Stimulated activated memory B cell treated with anti-CD40 and anti-IgM and Interleukin-4, amounts not matched to agents 10 μg/mL and 1 μg/mL and 100 μg/mL, for 72 hours (primary cell): Measurements from ENCODE around the gene CMTM5.
A peak's percentile ranks its signal among the peaks of the same experiment; 100 is the strongest.
"Not testable (repeated sequence)": the region's sequence is repeated elsewhere in the genome, so short reads cannot be mapped to it uniquely, and the experiment has no call there.

Experiments
- ATAC-seq: fragments of 150-1000 bp; cut with Tn5 transposase; 2 replicates; pipeline ENCODE4 v1.10.0; 2021
- H3K27ac Mint-ChIP-seq: one replicate; pipeline ENCODE4 v1.8.0; 2022; ENCODE audit warnings: mild to moderate bottlenecking, mixed read lengths
- H3K27me3 Mint-ChIP-seq: one replicate; pipeline ENCODE4 v1.8.0; 2022; ENCODE audit warnings: mixed read lengths
- H3K36me3 Mint-ChIP-seq: one replicate; pipeline ENCODE4 v1.8.0; 2022; ENCODE audit warnings: mixed read lengths
- H3K4me1 Mint-ChIP-seq: one replicate; pipeline ENCODE4 v1.8.0; 2022; ENCODE audit warnings: mixed read lengths
- H3K4me3 Mint-ChIP-seq: one replicate; pipeline ENCODE4 v1.8.0; 2022; ENCODE audit warnings: mild to moderate bottlenecking, moderate library complexity, mixed read lengths
- H3K9me3 Mint-ChIP-seq: one replicate; pipeline ENCODE4 v1.8.0; 2022; ENCODE audit warnings: mixed read lengths

Gene CMTM5

DNA sequence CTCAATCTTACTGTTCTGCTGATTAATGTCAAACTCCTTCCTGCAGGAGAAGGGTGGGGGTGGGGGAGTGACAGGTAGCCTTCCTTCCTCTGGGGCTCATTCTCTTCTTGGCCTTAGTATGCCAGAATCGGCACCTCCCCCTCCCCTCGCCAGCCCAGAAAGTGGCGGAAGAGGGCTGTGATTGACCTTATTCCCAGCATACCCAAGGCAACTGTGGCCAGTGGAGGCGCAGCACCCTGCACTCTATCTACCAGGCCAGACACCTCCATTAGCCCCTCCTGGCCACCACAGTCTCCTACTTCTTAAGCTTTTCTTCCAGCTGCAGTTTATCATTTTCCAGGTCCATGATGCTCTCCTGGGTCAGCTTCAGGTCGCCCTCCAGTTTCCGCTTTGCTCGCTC is 15.8 kb downstream of the CMTM5 start:
- no peaks in the 10 kb centered on the region for H3K4me1 Mint-ChIP-seq
- ATAC-seq = no peak
- H3K36me3 Mint-ChIP-seq = no peaks in the 10 kb centered on the region
- no peaks in the 10 kb centered on the region for H3K9me3 Mint-ChIP-seq
- H3K27me3 Mint-ChIP-seq = peaks cover 33% of the 10 kb centered on the region
- no peak overlapping the region for H3K27ac Mint-ChIP-seq
- no peak overlapping the region for H3K4me3 Mint-ChIP-seq

GRCh38 chr14:23396126-23396525 is 19.3 kb downstream of the CMTM5 start:
- no peaks in the 10 kb centered on the region for H3K4me1 Mint-ChIP-seq
- no peak for ATAC-seq
- no peak overlapping the region for H3K27ac Mint-ChIP-seq
- no peaks in the 10 kb centered on the region for H3K9me3 Mint-ChIP-seq
- no peak overlapping the region for H3K4me3 Mint-ChIP-seq
- H3K27me3 Mint-ChIP-seq = peaks cover 19% of the 10 kb centered on the region
- H3K36me3 Mint-ChIP-seq = no peaks in the 10 kb centered on the region

GRCh38 chr14:23396781-23397407 is 20.0 kb downstream of the CMTM5 start:
- Mint-ChIP-seq H3K4me3 (no peak overlapping the region), H3K27ac (no peak overlapping the region), H3K36me3 (no peaks in the 10 kb centered on the region), H3K27me3 (peaks cover 26% of the 10 kb centered on the region), H3K4me1 (no peaks in the 10 kb centered on the region), H3K9me3 (no peaks in the 10 kb centered on the region)
- ATAC-seq = no peak

GRCh38 chr14:23398348-23398747 is 21.5 kb downstream of the CMTM5 start:
- no peak overlapping the region for H3K27ac Mint-ChIP-seq
- H3K4me3 Mint-ChIP-seq = no peak overlapping the region
- no peaks in the 10 kb centered on the region for H3K9me3 Mint-ChIP-seq
- H3K27me3 Mint-ChIP-seq = peaks cover 41% of the 10 kb centered on the region
- ATAC-seq = no peak
- H3K36me3 Mint-ChIP-seq = no peaks in the 10 kb centered on the region
- peaks cover 4% of the 10 kb centered on the region for H3K4me1 Mint-ChIP-seq

GRCh38 chr14:23399136-23399535 is 22.3 kb downstream of the CMTM5 start:
- no peak overlapping the region for H3K27ac Mint-ChIP-seq
- H3K4me3 Mint-ChIP-seq = no peak overlapping the region
- peaks cover 4% of the 10 kb centered on the region for H3K4me1 Mint-ChIP-seq
- no peak for ATAC-seq
- H3K9me3 Mint-ChIP-seq = no peaks in the 10 kb centered on the region
- H3K36me3 Mint-ChIP-seq = no peaks in the 10 kb centered on the region
- H3K27me3 Mint-ChIP-seq = peaks cover 46% of the 10 kb centered on the region

GRCh38 chr14:23399591-23399990 is 22.7 kb downstream of the CMTM5 start:
- Mint-ChIP-seq H3K27me3 (peaks cover 48% of the 10 kb centered on the region), H3K36me3 (no peaks in the 10 kb centered on the region), H3K27ac (no peak overlapping the region), H3K4me1 (peaks cover 4% of the 10 kb centered on the region), H3K4me3 (no peak overlapping the region), H3K9me3 (no peaks in the 10 kb centered on the region)
- no peak for ATAC-seq

DNA sequence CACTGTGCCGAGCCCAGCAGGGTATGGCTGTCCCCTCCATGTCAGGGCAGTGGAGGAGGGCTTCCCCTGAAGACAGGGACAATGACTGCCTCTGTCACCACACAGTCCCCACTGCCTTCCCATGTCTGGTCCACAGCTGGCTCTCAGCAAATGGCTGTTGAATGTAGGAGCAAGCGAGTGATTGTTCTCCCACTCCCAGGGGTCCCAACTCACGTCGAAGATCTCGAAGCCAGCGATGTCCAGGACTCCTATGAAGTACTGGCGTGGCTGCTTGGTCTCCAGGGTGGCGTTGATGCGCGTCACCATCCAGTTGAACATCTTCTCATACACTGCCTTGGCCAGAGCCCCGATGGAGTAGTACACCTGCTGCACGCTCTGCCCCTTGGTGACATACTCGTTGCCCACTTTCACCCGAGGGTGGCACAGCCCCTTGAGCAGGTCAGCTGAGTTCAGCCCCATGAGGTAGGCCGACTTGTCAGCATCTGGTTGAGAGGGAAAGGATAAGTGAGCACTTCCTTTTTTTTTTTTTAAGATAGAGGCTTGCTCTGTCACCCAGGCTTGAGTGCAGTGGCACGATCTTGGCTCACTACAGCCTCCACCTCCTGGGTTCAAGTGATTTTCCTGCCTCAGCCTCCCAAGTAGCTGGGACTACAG is 23.8 kb downstream of the CMTM5 start:
- not testable (repeated sequence) for H3K36me3 Mint-ChIP-seq, H3K27ac Mint-ChIP-seq, H3K9me3 Mint-ChIP-seq, H3K4me3 Mint-ChIP-seq, H3K4me1 Mint-ChIP-seq, ATAC-seq
- peaks cover 58% of the 10 kb centered on the region for H3K27me3 Mint-ChIP-seq

DNA sequence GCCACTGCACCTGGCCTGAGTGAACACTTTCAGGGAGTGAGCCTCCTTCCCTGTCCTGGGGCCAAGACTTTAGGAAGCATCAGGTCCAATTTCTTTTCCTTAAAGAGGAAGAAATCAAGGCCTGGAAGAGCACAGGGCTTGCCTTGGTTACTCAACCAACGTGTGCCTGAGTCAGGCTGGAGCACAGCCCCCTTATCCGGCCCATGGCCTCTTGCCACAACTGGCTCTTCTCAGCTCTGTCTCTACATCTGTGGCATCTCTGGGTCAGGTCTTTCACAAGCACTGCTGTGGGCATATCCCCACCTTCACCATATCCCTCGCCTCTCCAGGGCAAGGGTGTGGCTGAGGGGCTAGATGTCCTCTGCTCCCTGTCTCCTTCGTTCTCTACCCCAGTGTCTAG is 24.4 kb downstream of the CMTM5 start:
- H3K27ac Mint-ChIP-seq = no peak overlapping the region
- no peaks in the 10 kb centered on the region for H3K9me3 Mint-ChIP-seq
- ATAC-seq = no peak
- H3K36me3 Mint-ChIP-seq = no peaks in the 10 kb centered on the region
- H3K4me1 Mint-ChIP-seq = peaks cover 11% of the 10 kb centered on the region
- no peak overlapping the region for H3K4me3 Mint-ChIP-seq
- peaks cover 65% of the 10 kb centered on the region for H3K27me3 Mint-ChIP-seq

DNA sequence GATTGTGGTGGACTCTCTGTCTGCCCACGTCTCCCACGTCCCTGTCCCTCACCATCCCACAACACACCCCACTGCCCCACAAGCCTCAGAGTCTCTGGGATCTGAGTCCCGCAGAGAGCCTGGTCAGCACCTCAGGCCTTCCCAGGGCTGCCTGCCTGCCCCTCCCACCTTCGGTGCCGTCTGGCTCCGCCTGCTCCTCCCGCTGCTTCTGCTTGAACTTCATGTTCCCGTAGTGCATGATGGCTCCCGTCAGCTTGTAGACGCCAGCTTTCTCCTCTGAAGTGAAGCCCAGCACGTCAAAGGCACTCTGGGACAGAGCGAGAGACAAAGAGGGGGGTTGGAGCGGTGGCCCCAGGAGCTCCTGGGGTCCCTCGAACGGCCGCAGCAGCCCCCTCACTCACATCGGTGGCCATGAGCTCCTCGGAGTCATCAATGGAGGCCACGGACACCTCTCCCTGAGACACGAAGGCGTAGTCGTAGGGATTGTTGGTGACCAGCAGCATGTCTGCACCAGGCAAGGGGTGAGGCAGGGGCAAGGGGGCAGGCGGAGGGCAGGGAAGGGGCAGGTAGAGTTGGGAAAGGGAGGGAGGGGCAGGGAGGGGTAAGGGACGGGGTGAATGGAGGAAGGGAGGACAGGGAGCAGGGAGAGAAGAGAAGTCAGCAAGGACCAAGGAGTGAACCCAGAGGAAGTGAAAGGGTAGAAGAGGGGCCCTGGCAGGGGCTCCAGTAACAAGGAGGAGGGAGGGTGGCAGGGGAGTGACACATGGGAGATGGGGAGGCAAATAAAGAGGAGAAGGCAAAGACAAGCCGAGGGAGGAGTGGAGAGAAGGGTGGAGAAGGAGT is 25.7 kb downstream of the CMTM5 start:
- Mint-ChIP-seq H3K27ac (no peak overlapping the region), H3K4me1 (peaks cover 19% of the 10 kb centered on the region), H3K9me3 (no peaks in the 10 kb centered on the region), H3K36me3 (no peaks in the 10 kb centered on the region), H3K4me3 (no peak overlapping the region), H3K27me3 (peaks cover 76% of the 10 kb centered on the region)
- ATAC-seq = no peak

- no peak for ATAC-seq
- Mint-ChIP-seq H3K27me3 (peaks cover 76% of the 10 kb centered on the region), H3K9me3 (no peaks in the 10 kb centered on the region)
Measured at GRCh38 chr14:23403139-23403438, 26.2 kb downstream of the CMTM5 start.

GRCh38 chr14:23403908-23404307 is 27.1 kb downstream of the CMTM5 start:
- Mint-ChIP-seq H3K27me3 (peaks cover 78% of the 10 kb centered on the region), H3K36me3 (no peaks in the 10 kb centered on the region), H3K4me3 (no peak overlapping the region), H3K4me1 (peaks cover 19% of the 10 kb centered on the region), H3K27ac (no peak overlapping the region), H3K9me3 (no peaks in the 10 kb centered on the region)
- no peak for ATAC-seq

More at GRCh38 chr14:23403139-23403438, 26.2 kb downstream of the CMTM5 start:
- H3K36me3 Mint-ChIP-seq = no peaks in the 10 kb centered on the region
- peaks cover 19% of the 10 kb centered on the region for H3K4me1 Mint-ChIP-seq
- no peak overlapping the region for H3K27ac Mint-ChIP-seq
- H3K4me3 Mint-ChIP-seq = no peak overlapping the region

DNA sequence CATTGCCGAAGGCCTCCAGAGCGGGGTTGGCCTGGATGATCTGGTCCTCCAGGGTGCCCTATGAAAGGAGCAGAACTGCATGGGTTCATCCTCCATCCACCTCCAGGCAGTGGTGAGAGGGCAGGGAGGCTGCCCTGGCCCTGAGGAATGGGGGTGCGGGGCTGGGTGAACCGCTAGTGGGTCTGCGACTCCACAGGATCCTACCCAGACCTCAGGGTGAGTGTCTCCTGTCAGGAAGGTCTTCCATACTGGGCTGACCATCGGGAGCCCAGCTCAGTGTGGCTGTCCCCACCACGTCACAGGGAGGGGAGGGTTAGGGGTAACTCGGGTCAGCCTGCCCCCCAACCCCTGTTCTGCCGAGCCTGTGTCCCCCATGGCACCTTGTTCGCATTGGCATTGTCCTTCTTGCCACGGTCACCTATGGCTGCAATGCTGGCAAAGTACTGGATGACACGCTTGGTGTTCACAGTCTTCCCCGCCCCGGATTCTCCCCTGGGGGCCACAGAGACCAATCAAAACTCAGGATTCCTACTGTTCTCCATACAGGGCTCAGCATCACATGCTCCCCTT is 27.6 kb downstream of the CMTM5 start:
- Mint-ChIP-seq H3K36me3 (no peaks in the 10 kb centered on the region), H3K4me1 (peaks cover 19% of the 10 kb centered on the region), H3K4me3 (no peak overlapping the region)

DNA sequence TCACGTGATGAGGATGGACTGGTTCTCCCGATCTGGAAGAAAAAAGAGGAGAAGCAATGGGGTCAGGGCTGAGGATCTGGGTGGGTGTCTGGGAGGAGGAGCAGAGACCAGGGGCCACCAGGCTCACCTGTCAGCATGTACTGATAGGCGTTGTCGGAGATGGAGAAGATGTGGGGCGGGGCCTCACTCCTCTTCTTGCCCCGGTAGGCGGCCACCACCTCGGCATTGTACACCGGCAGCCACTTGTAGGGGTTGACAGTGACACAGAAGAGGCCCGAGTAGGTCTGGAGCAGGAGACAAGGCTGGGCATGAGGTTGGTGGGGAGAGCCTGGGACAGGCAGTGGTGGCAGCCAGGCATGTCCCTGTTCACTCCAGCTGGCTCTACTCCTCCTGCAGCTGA is 28.2 kb downstream of the CMTM5 start:
- Mint-ChIP-seq H3K4me3 (no peak overlapping the region), H3K27me3 (peaks cover 84% of the 10 kb centered on the region), H3K9me3 (no peaks in the 10 kb centered on the region), H3K27ac (no peak overlapping the region), H3K4me1 (peaks cover 19% of the 10 kb centered on the region), H3K36me3 (no peaks in the 10 kb centered on the region)
- ATAC-seq = no peak

More for the DNA sequence above, 27.6 kb downstream of the CMTM5 start:
- Mint-ChIP-seq H3K9me3 (no peaks in the 10 kb centered on the region), H3K27me3 (peaks cover 82% of the 10 kb centered on the region), H3K27ac (no peak overlapping the region)
- no peak for ATAC-seq

GRCh38 chr14:23405516-23406025 is 28.7 kb downstream of the CMTM5 start:
- Mint-ChIP-seq H3K4me3 (no peak overlapping the region), H3K27ac (no peak overlapping the region), H3K4me1 (peaks cover 19% of the 10 kb centered on the region), H3K36me3 (no peaks in the 10 kb centered on the region), H3K27me3 (peaks cover 89% of the 10 kb centered on the region), H3K9me3 (no peaks in the 10 kb centered on the region)
- no peak for ATAC-seq

DNA sequence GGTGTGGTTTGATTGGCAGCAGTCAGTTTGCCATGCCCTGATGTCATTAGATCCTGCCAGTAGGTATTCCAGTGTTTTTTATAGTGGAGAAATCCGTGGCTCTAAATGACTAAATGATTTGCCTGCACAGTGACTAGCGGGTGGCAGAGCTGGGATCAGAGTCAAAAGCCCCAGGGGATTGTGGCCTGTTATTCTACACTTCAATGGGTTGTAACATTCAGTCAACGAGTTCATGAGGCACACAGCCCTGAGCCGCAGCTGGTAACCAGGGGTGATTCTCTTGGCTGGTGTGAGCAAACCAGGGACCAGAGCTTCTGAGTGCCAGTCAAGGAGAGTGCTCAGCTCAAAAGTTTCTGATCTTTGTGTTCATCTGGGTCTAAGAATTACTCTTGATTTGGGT is 29.4 kb downstream of the CMTM5 start:
- peak; percentile 81 for ATAC-seq
- no peak overlapping the region for H3K4me3 Mint-ChIP-seq
- H3K27me3 Mint-ChIP-seq = peaks cover 94% of the 10 kb centered on the region
- peaks cover 19% of the 10 kb centered on the region for H3K4me1 Mint-ChIP-seq
- H3K36me3 Mint-ChIP-seq = no peaks in the 10 kb centered on the region
- no peaks in the 10 kb centered on the region for H3K9me3 Mint-ChIP-seq
- no peak overlapping the region for H3K27ac Mint-ChIP-seq
